ENCODE results near the gene SMAD2.

SMAD2 gene

GRCh38 chr18:47931718-47932103 lies 1.3 kb upstream of the SMAD2 start:
- peak; percentile 30 for DNase-seq (ENCODE audit: low spot score)

- DNase-seq (ENCODE audit: low spot score) = peak; percentile 95
Measured at GRCh38 chr18:47930931-47931717, 665 bp upstream of the SMAD2 start.

GRCh38 chr18:47929681-47930198 lies 719 bp downstream of the SMAD2 start:
- DNase-seq (ENCODE audit: low spot score) = no peak

GRCh38 chr18:47928466-47928865 lies 2.0 kb downstream of the SMAD2 start:
- DNase-seq (ENCODE audit: low spot score) = no peak

GRCh38 chr18:47926101-47926850 lies 4.2 kb downstream of the SMAD2 start:
- no peak for DNase-seq (ENCODE audit: low spot score)

- no peak for DNase-seq (ENCODE audit: low spot score)
Measured at GRCh38 chr18:47919916-47920315, 10.5 kb downstream of the SMAD2 start.

- DNase-seq (ENCODE audit: low spot score) = no peak
Measured at GRCh38 chr18:47917923-47918610, 12.4 kb downstream of the SMAD2 start.

GRCh38 chr18:47915930-47916329 lies 14.5 kb downstream of the SMAD2 start:
- DNase-seq (ENCODE audit: low spot score) = no peak

- no peak for DNase-seq (ENCODE audit: low spot score)
Measured at GRCh38 chr18:47915229-47915628, 15.2 kb downstream of the SMAD2 start.

GRCh38 chr18:47912794-47913585 lies 17.5 kb downstream of the SMAD2 start:
- no peak for DNase-seq (ENCODE audit: low spot score)

- DNase-seq (ENCODE audit: low spot score) = no peak
Measured at GRCh38 chr18:47912343-47912742, 18.1 kb downstream of the SMAD2 start.

GRCh38 chr18:47911877-47912276 lies 18.6 kb downstream of the SMAD2 start:
- no peak for DNase-seq (ENCODE audit: low spot score)

- no peak for DNase-seq (ENCODE audit: low spot score)
Measured at GRCh38 chr18:47909484-47909883, 21.0 kb downstream of the SMAD2 start.

- DNase-seq (ENCODE audit: low spot score) = no peak
Measured at GRCh38 chr18:47908592-47908991, 21.9 kb downstream of the SMAD2 start.

- DNase-seq (ENCODE audit: low spot score) = no peak
Measured at GRCh38 chr18:47906408-47906807, 24.1 kb downstream of the SMAD2 start.

GRCh38 chr18:47903809-47904208 lies 26.6 kb downstream of the SMAD2 start:
- no peak for DNase-seq (ENCODE audit: low spot score)

GRCh38 chr18:47901624-47902362 lies 28.7 kb downstream of the SMAD2 start:
- DNase-seq (ENCODE audit: low spot score) = peak; percentile 18

GRCh38 chr18:47899107-47899840 lies 31.2 kb downstream of the SMAD2 start:
- DNase-seq (ENCODE audit: low spot score) = no peak

GRCh38 chr18:47898696-47899095 lies 31.8 kb downstream of the SMAD2 start:
- DNase-seq (ENCODE audit: low spot score) = no peak

GRCh38 chr18:47898055-47898454 lies 32.4 kb downstream of the SMAD2 start:
- no peak for DNase-seq (ENCODE audit: low spot score)
